Cortex of kidney (tissue), 1 donor: ENCODE data around the gene C7orf25.

Source experiments
- DNase-seq: peaks from one replicate; lab custom pipeline; 2025; lab: John Stamatoyannopoulos, UW

Gene C7orf25

GRCh38 chr7:42877862-42878261 is 34.0 kb downstream of the C7orf25 start:
- no peak for DNase-seq

- DNase-seq: no peak
These were observed 35.4 kb downstream of the C7orf25 start for GRCh38 chr7:42876182-42877068.

- DNase-seq: no peak
These were observed 42.5 kb downstream of the C7orf25 start for GRCh38 chr7:42869131-42870020.

GRCh38 chr7:42868480-42868879 is 43.4 kb downstream of the C7orf25 start:
- DNase-seq: no peak
